ENCODE data around the gene ATM.
A peak's percentile ranks its signal among the peaks of the same experiment; 100 is the strongest.

ATM gene

GRCh38 chr11:108220721-108221336, 2.0 kb upstream of the ATM start:
- H3K4me3 ChIP-seq (ENCODE audit: low read length) = peak overlapping the region; percentile 99
- no peak for DNase-seq (ENCODE audit: low read depth)
- TF ChIP-seq CTCF (IDR thresholded peaks at IDR 0.05; ENCODE audit: insufficient read depth, low read depth, low read length, missing control alignments) = no peak

GRCh38 chr11:108221371-108221770, 1.5 kb upstream of the ATM start:
- DNase-seq (ENCODE audit: low read depth) = no peak
- peak overlapping the region; percentile 99 for H3K4me3 ChIP-seq (ENCODE audit: low read length)
- TF ChIP-seq CTCF (IDR thresholded peaks at IDR 0.05; ENCODE audit: insufficient read depth, low read depth, low read length, missing control alignments) = no peak

GRCh38 chr11:108221911-108222573, 825 bp upstream of the ATM start:
- H3K4me3 ChIP-seq (ENCODE audit: low read length) = peak overlapping the region; percentile 99
- no peak for DNase-seq (ENCODE audit: low read depth)
- TF ChIP-seq CTCF (IDR thresholded peaks at IDR 0.05; ENCODE audit: insufficient read depth, low read depth, low read length, missing control alignments) = no peak

- peak overlapping the region; percentile 92 for H3K4me3 ChIP-seq (ENCODE audit: low read length)
- TF ChIP-seq CTCF (IDR thresholded peaks at IDR 0.05; ENCODE audit: insufficient read depth, low read depth, low read length, missing control alignments) = no peak
- no peak for DNase-seq (ENCODE audit: low read depth)
Measured at GRCh38 chr11:108223348-108224149, 682 bp downstream of the ATM start.

- peak overlapping the region; percentile 92 for H3K4me3 ChIP-seq (ENCODE audit: low read length)
- TF ChIP-seq CTCF (IDR thresholded peaks at IDR 0.05; ENCODE audit: insufficient read depth, low read depth, low read length, missing control alignments) = no peak
- no peak for DNase-seq (ENCODE audit: low read depth)
Measured at GRCh38 chr11:108224366-108224765, 1.5 kb downstream of the ATM start.

GRCh38 chr11:108224911-108225786, 2.3 kb downstream of the ATM start:
- DNase-seq (ENCODE audit: low read depth) = no peak
- no peak for TF ChIP-seq CTCF (IDR thresholded peaks at IDR 0.05; ENCODE audit: insufficient read depth, low read depth, low read length, missing control alignments)
- H3K4me3 ChIP-seq (ENCODE audit: low read length) = no peak overlapping the region
